GM19193 (cell line): ENCODE measurements around the gene IPPK.

Experiments used
- POLR2A ChIP-seq: IDR thresholded peaks from 4 replicates; pipeline ENCODE4 v1.6.1; 2011; ENCODE audit not compliant: insufficient read depth, insufficient read length; ENCODE audit errors: extremely low read depth

IPPK gene

DNA sequence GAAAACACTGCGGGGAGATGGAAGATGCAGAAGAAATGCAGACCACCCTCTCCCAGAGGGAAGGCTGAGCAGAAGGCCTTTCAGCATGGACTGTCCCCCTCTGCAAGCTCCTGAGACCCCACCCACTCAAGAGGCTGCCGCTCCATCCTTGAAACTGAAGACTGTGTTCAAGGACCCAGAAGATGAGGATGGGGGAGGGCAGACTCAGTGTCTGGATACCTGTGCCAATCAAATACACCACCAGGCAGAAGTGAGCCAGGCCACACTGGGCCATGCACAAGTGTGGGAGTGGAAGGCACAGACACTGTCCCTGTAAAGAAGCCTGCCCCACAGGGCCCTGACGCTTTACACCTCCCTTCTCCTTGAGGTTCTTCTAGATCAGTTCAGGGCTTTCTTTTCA lies 40.0 kb upstream of the IPPK start:
- no peak for TF ChIP-seq POLR2A

DNA sequence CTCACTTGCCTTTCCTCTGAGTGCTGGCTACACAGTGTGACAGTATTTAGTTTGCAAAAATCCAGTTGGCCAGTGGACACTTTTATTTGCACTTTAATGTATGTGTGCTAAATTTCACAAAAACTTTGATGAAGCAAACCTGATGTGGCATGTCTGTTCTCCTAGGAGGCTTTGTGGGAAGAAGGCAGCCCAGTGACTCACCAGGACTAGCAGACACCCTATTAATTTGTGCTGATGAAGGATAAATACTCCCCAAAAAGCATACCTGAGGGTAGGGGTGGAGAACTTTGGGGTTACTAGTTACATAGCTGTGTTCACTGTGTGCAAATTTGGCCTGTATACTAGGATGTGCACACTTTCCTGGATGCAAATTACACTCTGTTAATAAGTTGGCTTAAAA lies 39.3 kb upstream of the IPPK start:
- no peak for TF ChIP-seq POLR2A

DNA sequence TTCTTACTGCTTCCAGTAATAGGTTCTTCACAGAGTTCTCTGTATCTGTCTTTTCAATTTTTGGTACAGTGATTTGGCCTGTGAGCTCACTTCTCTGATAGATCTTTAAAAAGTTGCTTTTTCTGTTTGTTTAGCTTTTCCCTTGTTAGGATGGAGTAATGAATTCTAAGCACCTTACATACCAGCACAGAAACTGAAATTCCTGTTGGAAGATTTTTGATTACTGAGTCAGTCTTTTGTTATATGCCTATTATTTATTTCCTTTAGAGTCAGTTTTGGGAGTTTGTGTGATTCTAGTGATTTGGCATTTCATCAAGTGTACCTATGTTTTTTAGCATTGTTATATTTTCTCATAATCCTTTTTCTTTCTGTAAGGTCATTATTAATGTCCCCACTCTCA lies 37.6 kb upstream of the IPPK start:
- no peak for TF ChIP-seq POLR2A

DNA sequence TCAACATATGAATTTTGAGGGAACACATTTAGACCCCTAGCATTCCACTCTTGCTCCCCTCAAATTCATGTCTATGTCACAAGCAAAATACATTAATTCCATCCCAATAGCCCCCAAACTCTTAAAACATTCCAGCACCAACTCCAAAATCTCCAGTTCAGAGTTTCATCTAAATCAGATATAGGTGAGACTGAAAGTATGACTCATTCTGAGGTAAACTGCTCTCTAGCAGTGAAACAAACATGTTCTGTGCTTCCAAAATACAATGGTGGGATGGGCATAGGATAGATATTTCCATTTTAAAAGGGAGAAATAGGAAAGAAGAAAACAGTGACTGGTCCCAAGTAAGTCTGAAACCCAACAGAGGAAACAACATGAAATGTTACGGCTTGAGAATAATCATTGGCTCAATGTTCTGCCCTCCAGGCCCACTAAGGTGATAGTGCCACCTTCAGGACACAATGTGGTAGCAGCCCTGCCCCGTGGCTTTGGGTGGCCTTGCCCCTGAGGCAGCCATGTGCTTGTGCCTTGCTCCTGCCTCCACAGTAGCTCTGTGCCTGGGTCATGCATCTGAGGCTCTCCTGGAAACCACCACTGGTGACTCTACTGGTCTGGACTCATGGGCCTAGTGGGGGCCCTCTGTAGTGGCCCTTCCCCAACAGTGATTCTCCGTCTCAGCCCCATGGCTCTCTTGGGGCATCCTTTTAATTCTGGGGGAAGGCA lies 36.4 kb upstream of the IPPK start:
- no peak for TF ChIP-seq POLR2A

DNA sequence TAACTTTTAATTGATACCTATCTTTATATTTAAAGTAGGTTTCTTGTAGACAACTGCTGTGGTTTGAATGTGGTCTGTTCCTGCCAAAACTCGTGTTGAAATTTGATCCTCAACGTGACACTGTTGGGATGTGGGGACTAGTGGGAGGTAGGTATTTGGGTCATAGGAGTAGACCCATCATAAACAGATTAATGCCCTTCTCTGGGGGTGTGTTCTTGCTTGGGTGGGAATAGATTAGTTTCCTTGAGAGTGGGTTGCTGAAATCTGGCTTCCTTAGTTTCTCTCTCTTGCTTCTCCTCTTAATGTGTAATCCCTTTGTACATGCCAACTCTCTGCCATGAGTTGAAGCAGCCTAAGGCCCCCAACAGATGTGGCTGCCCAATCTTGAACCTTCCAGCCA lies 34.6 kb upstream of the IPPK start:
- no peak for TF ChIP-seq POLR2A

GRCh38 chr9:92696619-92697018 lies 26.7 kb upstream of the IPPK start:
- no peak for TF ChIP-seq POLR2A

DNA sequence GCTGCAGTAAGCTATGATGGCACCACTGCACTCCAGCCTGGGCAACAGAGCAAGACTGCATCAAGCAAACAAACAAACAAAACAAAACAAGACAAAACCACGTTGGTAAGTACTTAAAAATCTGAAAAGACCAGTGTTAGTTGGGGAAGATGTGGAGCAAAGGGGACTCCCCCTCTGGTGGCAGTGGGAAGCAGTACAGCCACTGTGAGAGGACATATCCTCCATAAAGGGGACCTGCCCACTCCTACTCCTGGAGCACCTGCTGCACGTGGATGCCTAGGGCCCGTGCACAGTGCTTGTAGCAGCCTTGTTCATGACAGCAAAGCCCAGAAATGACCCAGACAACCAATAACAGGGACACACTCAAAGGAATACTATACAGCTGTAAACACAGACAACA lies 17.0 kb upstream of the IPPK start:
- TF ChIP-seq POLR2A = no peak

DNA sequence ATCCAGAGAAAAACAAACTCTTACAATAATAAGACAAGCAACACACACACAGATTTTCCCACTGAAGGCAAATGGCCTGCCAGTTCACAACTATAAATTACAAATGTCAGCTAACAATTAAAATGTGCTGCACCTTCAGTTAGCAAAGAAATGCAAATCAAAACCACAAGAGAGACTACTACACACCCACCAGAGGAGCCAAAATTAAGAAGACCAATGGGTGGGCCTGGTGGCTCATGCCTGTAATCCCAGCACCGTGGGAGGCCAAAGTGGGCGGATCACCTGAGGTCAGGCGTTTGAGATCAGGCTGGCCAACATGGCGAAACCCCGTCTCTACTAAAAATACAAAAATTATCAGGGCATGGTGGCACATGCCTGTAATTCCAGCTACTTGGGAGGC lies 15.1 kb upstream of the IPPK start:
- no peak for TF ChIP-seq POLR2A

GRCh38 chr9:92682269-92682668 lies 12.3 kb upstream of the IPPK start:
- TF ChIP-seq POLR2A = no peak

GRCh38 chr9:92680166-92681119 lies 10.5 kb upstream of the IPPK start:
- TF ChIP-seq POLR2A = no peak

- TF ChIP-seq POLR2A = no peak
Measured at GRCh38 chr9:92679413-92680165, 9.7 kb upstream of the IPPK start.

DNA sequence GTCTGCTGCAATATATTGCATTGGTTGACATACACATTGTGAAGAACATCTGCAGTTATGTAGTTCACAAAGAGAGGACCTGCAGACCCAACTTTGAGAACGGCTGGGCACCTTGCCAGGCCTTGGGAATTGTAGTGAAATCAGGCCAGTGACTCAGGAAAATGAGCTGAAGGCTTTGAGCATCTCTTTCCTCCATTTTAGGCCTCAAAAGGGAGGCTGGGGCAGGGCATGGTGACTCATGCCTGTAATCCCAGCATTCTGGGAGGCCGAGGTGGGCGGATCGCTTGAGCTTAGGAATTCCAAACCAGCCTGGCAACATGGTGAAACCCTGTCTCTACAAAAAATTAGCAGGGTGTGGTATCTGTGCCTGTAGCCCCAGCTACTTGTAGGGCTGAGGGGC lies 1.4 kb upstream of the IPPK start:
- TF ChIP-seq POLR2A = no peak

DNA sequence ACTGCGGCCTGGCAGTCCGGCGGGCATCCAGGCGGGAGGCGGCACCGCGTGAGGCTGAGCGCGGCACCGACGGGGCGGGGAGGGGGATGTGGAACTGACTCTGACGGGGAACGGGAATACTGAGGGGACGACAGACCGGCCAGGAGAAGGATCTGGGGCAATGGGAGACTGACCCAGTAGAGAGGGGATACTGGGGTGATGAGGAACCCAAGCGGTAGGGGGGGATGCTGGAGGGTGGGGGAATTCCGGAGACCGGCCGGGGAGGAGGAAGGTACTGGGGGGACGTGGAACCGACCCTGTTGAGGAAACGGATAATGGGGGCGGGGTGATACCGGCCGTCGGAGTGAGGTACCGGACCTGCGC lies 423 bp downstream of the IPPK start:
- TF ChIP-seq POLR2A = no peak

- TF ChIP-seq POLR2A = no peak
Measured at GRCh38 chr9:92668746-92669526, 995 bp downstream of the IPPK start.
